ENCODE measurements around the gene ABCF1. TPM values are rescaled to one million over a fixed set of nuclear protein-coding genes. Genes with fewer than 3 reads are reported as not detected.

The ABCF1 gene
- total and polyA plus RNA-seq, 9 of the 15 experiments (the other 6 are each of a cell fraction or from before 2014, with no cell fraction given) = 41.6 to 193 (median 102) TPM

- no peak for TF ChIP-seq ZNF561 (CRISPR knock-in tag; conservative IDR thresholded peaks at IDR 0.05)
- TF ChIP-seq SNIP1 (IDR thresholded peaks at IDR 0.05; ENCODE audit: low read depth) = no peak
- no peak for TF ChIP-seq YY1 (IDR thresholded peaks at IDR 0.05; ENCODE audit: borderline replicate concordance in 1 of 3, control insufficient read depth in 1 of 3, extremely low read depth in 1 of 3, insufficient read depth in 3 of 3, insufficient read length in 1 of 3, insufficient replicate concordance in 2 of 3, low read depth in 1 of 3, low read length in 2 of 3)
- TF ChIP-seq BCL6 (CRISPR knock-in tag; IDR thresholded peaks at IDR 0.05) = no peak
- TF ChIP-seq ZNF609 (CRISPR knock-in tag; IDR thresholded peaks at IDR 0.05; ENCODE audit: borderline replicate concordance) = no peak
- no peak for TF ChIP-seq ZC3H11A (IDR thresholded peaks at IDR 0.05; ENCODE audit: low read depth, low read length)
- TF ChIP-seq NFIC (IDR thresholded peaks at IDR 0.05) = peak; percentile 22; the same call in 1 of the 2 replicates
- no peak for TF ChIP-seq DNMT1 (IDR thresholded peaks at IDR 0.05)
- TF ChIP-seq HBP1 (CRISPR knock-in tag; IDR thresholded peaks at IDR 0.05) = no peak
- TF ChIP-seq SPI1 (IDR thresholded peaks at IDR 0.05; ENCODE audit: borderline replicate concordance, low read depth, low read length) = no peak
- no peak for TF ChIP-seq ZNF24 (IDR thresholded peaks at IDR 0.05)
Observed at GRCh38 chr6:30565772-30566171, 5.5 kb upstream of the ABCF1 start (continued).

Data from K562 (cell line).